ENCODE data around the gene CACNG3. TPM values are rescaled to one million over a fixed set of nuclear protein-coding genes. Genes with fewer than 3 reads are reported as not detected.

CACNG3 gene
- total and polyA plus RNA-seq, 2 of the 13 experiments (the other 11 are each of a cell fraction or from before 2014, with no cell fraction given): not detected

GRCh38 chr16:24289166-24289700 is 33.1 kb downstream of the CACNG3 start:
- H3K27me3 ChIP-seq (ENCODE audit: control insufficient read depth in 1 of 2, insufficient read depth in 2 of 2, low read length in 2 of 2): peaks cover 0 to 12% of the 10 kb centered on the region in 2 experiments; a peak in 2 of 5 replicates
- 0% methylated on average over 3 of the region's 3 CpGs for WGBS (ENCODE audit: low lambda C conversion rate)
- H3K9ac ChIP-seq (ENCODE audit: insufficient read depth, low read depth, low read length): no peak overlapping the region
- no peaks in the 10 kb centered on the region for H3K36me3 ChIP-seq (replicated peaks in 1 of 2; ENCODE audit: control insufficient read depth in 1 of 2, insufficient read depth in 2 of 2, low read length in 2 of 2)
- no TSS peak for BruUV-seq (replicated peaks)
- TF ChIP-seq MYC (CRISPR knock-in tag; IDR thresholded peaks at IDR 0.05; ENCODE audit: borderline replicate concordance) (no peak), ZFP36L2 (CRISPR knock-in tag; IDR thresholded peaks at IDR 0.05) (no peak), MATR3 (CRISPR knock-in tag; IDR thresholded peaks at IDR 0.05) (no peak), ZNF761 (CRISPR knock-in tag; conservative IDR thresholded peaks at IDR 0.05) (no peak)
- intact Hi-C loops (cut with micrococcal nuclease; ENCODE audit: unreplicated experiment): no loop called here
- H4K20me1 ChIP-seq (ENCODE audit: insufficient read depth, low read length): no peaks in the 10 kb centered on the region
- FAIRE-seq (no peak), DNase-seq (ENCODE audit: low spot score) (no peak), ATAC-seq (no peak)
- H2AFZ ChIP-seq (ENCODE audit: low read length): no peak overlapping the region
- ChIA-PET CTCF (ENCODE audit: low intra/inter-chr PET ratio, low total read pairs) (no interaction called here), POLR2A (no interaction called here)
- H3K4me3 ChIP-seq (replicated peaks in 1 of 3; ENCODE audit: insufficient read depth in 1 of 3, low read depth in 2 of 3, low read length in 3 of 3): no peak overlapping the region
- H3K79me2 ChIP-seq (ENCODE audit: insufficient read depth, low read length): no peaks in the 10 kb centered on the region
- in situ Hi-C loops (cut with HindIII; ENCODE audit: extremely low pct_ligation_motif_present, low pct_unique_long_range_greater_than_20kb): no loop called here
- H3K27ac ChIP-seq (ENCODE audit: extremely low read length, insufficient read depth, low read length): no peak overlapping the region
- no peaks in the 10 kb centered on the region for H3K9me3 ChIP-seq (ENCODE audit: low read length)
- no peak overlapping the region for H3K4me2 ChIP-seq (ENCODE audit: low read depth, low read length)
- H3K4me1 ChIP-seq (ENCODE audit: insufficient read depth, low read length): no peaks in the 10 kb centered on the region

GRCh38 chr16:24291932-24292331 is 35.8 kb downstream of the CACNG3 start:
- Histone ChIP-seq H3K4me1 (ENCODE audit: insufficient read depth, low read length) (no peaks in the 10 kb centered on the region), H2AFZ (ENCODE audit: low read length) (no peak overlapping the region), H3K9me3 (ENCODE audit: low read length) (no peaks in the 10 kb centered on the region), H3K27me3 (ENCODE audit: control insufficient read depth in 1 of 2, insufficient read depth in 2 of 2, low read length in 2 of 2) (peaks cover 0 to 14% of the 10 kb centered on the region in 2 experiments; a peak in 2 of 5 replicates), H3K27ac (ENCODE audit: extremely low read length, insufficient read depth, low read length) (no peak overlapping the region), H3K4me3 (replicated peaks in 1 of 3; ENCODE audit: insufficient read depth in 1 of 3, low read depth in 2 of 3, low read length in 3 of 3) (no peak overlapping the region), H3K79me2 (ENCODE audit: insufficient read depth, low read length) (no peaks in the 10 kb centered on the region), H3K36me3 (replicated peaks in 1 of 2; ENCODE audit: control insufficient read depth in 1 of 2, insufficient read depth in 2 of 2, low read length in 2 of 2) (no peaks in the 10 kb centered on the region), H4K20me1 (ENCODE audit: insufficient read depth, low read length) (no peaks in the 10 kb centered on the region), H3K4me2 (ENCODE audit: low read depth, low read length) (no peak overlapping the region), H3K9ac (ENCODE audit: insufficient read depth, low read depth, low read length) (no peak overlapping the region)
- WGBS (ENCODE audit: low lambda C conversion rate): 16% methylated on average over 10 of the region's 10 CpGs
- ChIA-PET CTCF (ENCODE audit: low intra/inter-chr PET ratio, low total read pairs) (no interaction called here), POLR2A (no interaction called here)
- ATAC-seq (no peak), FAIRE-seq (no peak), DNase-seq (ENCODE audit: low spot score) (no peak)
- no TSS peak for BruUV-seq (replicated peaks)
- in situ Hi-C loops (cut with HindIII; ENCODE audit: extremely low pct_ligation_motif_present, low pct_unique_long_range_greater_than_20kb) (no loop called here), intact Hi-C loops (cut with micrococcal nuclease; ENCODE audit: unreplicated experiment) (no loop called here)
- TF ChIP-seq, protein P1, sequence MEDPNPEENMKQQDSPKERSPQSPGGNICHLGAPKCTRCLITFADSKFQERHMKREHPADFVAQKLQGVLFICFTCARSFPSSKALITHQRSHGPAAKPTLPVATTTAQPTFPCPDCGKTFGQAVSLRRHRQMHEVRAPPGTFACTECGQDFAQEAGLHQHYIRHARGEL (CRISPR knock-in tag; IDR thresholded peaks at IDR 0.05): no peak
- TF ChIP-seq MIER3 (CRISPR knock-in tag; IDR thresholded peaks at IDR 0.05; ENCODE audit: borderline replicate concordance): no peak
- TF ChIP-seq, protein P2, sequence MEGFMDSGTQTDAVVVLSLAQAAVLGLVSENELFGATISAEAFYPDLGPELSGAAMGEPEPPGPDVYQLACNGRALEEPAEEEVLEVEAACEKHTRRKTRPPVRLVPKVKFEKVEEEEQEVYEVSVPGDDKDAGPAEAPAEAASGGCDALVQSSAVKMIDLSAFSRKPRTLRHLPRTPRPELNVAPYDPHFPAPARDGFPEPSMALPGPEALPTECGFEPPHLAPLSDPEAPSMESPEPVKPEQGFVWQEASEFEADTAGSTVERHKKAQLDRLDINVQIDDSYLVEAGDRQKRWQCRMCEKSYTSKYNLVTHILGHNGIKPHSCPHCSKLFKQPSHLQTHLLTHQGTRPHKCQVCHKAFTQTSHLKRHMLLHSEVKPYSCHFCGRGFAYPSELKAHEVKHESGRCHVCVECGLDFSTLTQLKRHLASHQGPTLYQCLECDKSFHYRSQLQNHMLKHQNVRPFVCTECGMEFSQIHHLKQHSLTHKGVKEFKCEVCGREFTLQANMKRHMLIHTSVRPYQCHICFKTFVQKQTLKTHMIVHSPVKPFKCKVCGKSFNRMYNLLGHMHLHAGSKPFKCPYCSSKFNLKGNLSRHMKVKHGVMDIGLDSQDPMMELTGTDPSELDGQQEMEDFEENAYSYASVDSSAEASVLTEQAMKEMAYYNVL (CRISPR knock-in tag; IDR thresholded peaks at IDR 0.05; ENCODE audit: borderline replicate concordance): no peak
- no peak for TF ChIP-seq HOXA7 (CRISPR knock-in tag; IDR thresholded peaks at IDR 0.05)
- no peak for TF ChIP-seq ZNF83 (CRISPR knock-in tag; IDR thresholded peaks at IDR 0.05; ENCODE audit: borderline replicate concordance)
- no peak for TF ChIP-seq KLF9 (CRISPR knock-in tag; IDR thresholded peaks at IDR 0.05; ENCODE audit: low read depth)
- TF ChIP-seq ZNF597 (CRISPR knock-in tag; IDR thresholded peaks at IDR 0.05): no peak
- TF ChIP-seq ZC3H13 (CRISPR knock-in tag; IDR thresholded peaks at IDR 0.05): no peak
- TF ChIP-seq ZNF766 (CRISPR knock-in tag; IDR thresholded peaks at IDR 0.05; ENCODE audit: borderline replicate concordance): no peak
- TF ChIP-seq ZNF839 (CRISPR knock-in tag; IDR thresholded peaks at IDR 0.05; ENCODE audit: borderline replicate concordance): no peak
- TF ChIP-seq, protein P3, sequence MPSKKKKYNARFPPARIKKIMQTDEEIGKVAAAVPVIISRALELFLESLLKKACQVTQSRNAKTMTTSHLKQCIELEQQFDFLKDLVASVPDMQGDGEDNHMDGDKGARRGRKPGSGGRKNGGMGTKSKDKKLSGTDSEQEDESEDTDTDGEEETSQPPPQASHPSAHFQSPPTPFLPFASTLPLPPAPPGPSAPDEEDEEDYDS (CRISPR knock-in tag; IDR thresholded peaks at IDR 0.05): no peak
